WTC11 (cell line): ENCODE data around the gene RUNX2.

Experiments
- CTCF ChIP-seq: fragments of 200-600 bp; IDR thresholded peaks from 2 replicates; pipeline ENCODE4 v1.8.0; 2022; ENCODE audit warnings: antibody characterized with exemption
- FOXK1 ChIP-seq: sonication (generic); formaldehyde crosslinking; IDR thresholded peaks from 2 replicates; pipeline ENCODE4 v1.8.0; 2022; ENCODE audit warnings: mild to moderate bottlenecking, moderate library complexity, missing genetic modification reagents
- MXD4 ChIP-seq: fragments of 250-450 bp; sonication (Bioruptor Pico); IDR thresholded peaks from 2 replicates; pipeline ENCODE4 v1.8.0; 2021; ENCODE audit warnings: mild to moderate bottlenecking, moderate library complexity, borderline replicate concordance
- PREB ChIP-seq: sonication (generic); formaldehyde crosslinking; IDR thresholded peaks from 2 replicates; pipeline ENCODE4 v1.8.1; 2022; ENCODE audit warnings: mild to moderate bottlenecking, missing genetic modification reagents, moderate library complexity, borderline replicate concordance
- TCF7 ChIP-seq: sonication (generic); formaldehyde crosslinking; IDR thresholded peaks from 2 replicates; pipeline ENCODE4 v1.8.0; 2022; ENCODE audit warnings: mild to moderate bottlenecking, low read depth, missing genetic modification reagents, moderate library complexity
- ZBTB43 ChIP-seq: sonication (generic); formaldehyde crosslinking; IDR thresholded peaks from 2 replicates; pipeline ENCODE4 v1.8.1; 2023; ENCODE audit warnings: mild to moderate bottlenecking, missing genetic modification reagents
- ZNF121 ChIP-seq: sonication (generic); formaldehyde crosslinking; IDR thresholded peaks from 2 replicates; pipeline ENCODE4 v1.8.0; 2023; ENCODE audit warnings: missing genetic modification reagents
- ZSCAN18 ChIP-seq: fragments of 250-450 bp; sonication (Bioruptor Pico); IDR thresholded peaks from 2 replicates; pipeline ENCODE4 v2.1.2; 2022; ENCODE audit warnings: mild to moderate bottlenecking, moderate library complexity

GRCh38 chr6:45599053-45599452 lies 270.9 kb downstream of the RUNX2 start:
- TF ChIP-seq CTCF (no peak), MXD4 (CRISPR knock-in tag) (no peak), ZSCAN18 (no peak), TCF7 (CRISPR knock-in tag) (no peak), ZBTB43 (CRISPR knock-in tag) (no peak), ZNF121 (CRISPR knock-in tag) (no peak), PREB (CRISPR knock-in tag) (no peak), FOXK1 (no peak)
